HepG2 (cell line): Measurements from ENCODE around the gene SSH3. TPM values are rescaled to one million over a fixed set of nuclear protein-coding genes. Genes with fewer than 3 reads are reported as not detected.

Experiments
- ARNT2 ChIP-seq: sonication (generic); formaldehyde crosslinking; IDR thresholded peaks from 2 replicates; pipeline ENCODE4 v1.8.0; 2022; ENCODE audit warnings: mild to moderate bottlenecking, low read depth, missing genetic modification reagents, moderate library complexity
- CENPBD1 ChIP-seq: sonication (generic); formaldehyde crosslinking; IDR thresholded peaks from 2 replicates; pipeline ENCODE4 v1.8.0; 2022; ENCODE audit warnings: missing genetic modification reagents, low read depth, mild to moderate bottlenecking, borderline replicate concordance
- FOXC1 ChIP-seq: sonication (generic); formaldehyde crosslinking; IDR thresholded peaks from 2 replicates; pipeline ENCODE4 v1.8.0; 2022; ENCODE audit warnings: mild to moderate bottlenecking, missing genetic modification reagents, borderline replicate concordance
- FOXO4 ChIP-seq: sonication (generic); formaldehyde crosslinking; conservative IDR thresholded peaks from 2 replicates; pipeline ENCODE4 v1.8.1; 2023; ENCODE audit warnings: missing genetic modification reagents
- JARID2 ChIP-seq: sonication (generic); formaldehyde crosslinking; IDR thresholded peaks from 2 replicates; pipeline ENCODE4 v1.8.1; 2023; ENCODE audit warnings: missing genetic modification reagents, inconsistent platforms; ENCODE audit not compliant: insufficient replicate concordance
- REPIN1 ChIP-seq: sonication (generic); formaldehyde crosslinking; IDR thresholded peaks from 2 replicates; pipeline ENCODE4 v1.8.0; 2022; ENCODE audit warnings: missing genetic modification reagents, low read depth, mild to moderate bottlenecking, borderline replicate concordance
- RERE ChIP-seq: IDR thresholded peaks from 2 replicates; pipeline ENCODE4 v1.6.1; 2016; ENCODE audit warnings: low read depth, missing genetic modification reagents, missing compliant biosample characterization
- SALL1 ChIP-seq: sonication (generic); formaldehyde crosslinking; IDR thresholded peaks from 2 replicates; pipeline ENCODE4 v1.8.0; 2022; ENCODE audit warnings: mild to moderate bottlenecking, missing genetic modification reagents
- ZMYM2 ChIP-seq: sonication (generic); formaldehyde crosslinking; IDR thresholded peaks from 2 replicates; pipeline ENCODE4 v1.8.0; 2022; ENCODE audit warnings: mild to moderate bottlenecking, missing genetic modification reagents
- ZNF180 ChIP-seq: sonication (generic); formaldehyde crosslinking; IDR thresholded peaks from 2 replicates; pipeline ENCODE4 v1.4.0; 2020; ENCODE audit warnings: low read depth, missing genetic modification reagents, borderline replicate concordance
- ZNF576 ChIP-seq: sonication (generic); formaldehyde crosslinking; IDR thresholded peaks from 2 replicates; pipeline ENCODE4 v1.4.0; 2020; ENCODE audit warnings: mild to moderate bottlenecking, missing genetic modification reagents
- ZNF737 ChIP-seq: sonication (generic); formaldehyde crosslinking; IDR thresholded peaks from 2 replicates; pipeline ENCODE4 v1.5.0; 2020; ENCODE audit warnings: missing genetic modification reagents, mild to moderate bottlenecking, borderline replicate concordance
- polyA plus RNA-seq, 8 experiments: library from polyadenylated mRNA; depleted of rRNA in 3 of 8; stranded (reverse) in 7 of 8; unstranded in 1 of 8; fragments of >200 nt; fragmentation: Illumina TruSeq in 4 of 8; extraction: Trizol in 4 of 8; gene quantifications; 2 replicates each; pipeline versions ENCODE4 v1.2.1 to v1.2.3, GENCODE V29; 2011 to 2016; ENCODE audit warnings: low read depth in 4 of 8, missing spikeins in 1 of 8, mixed read lengths in 1 of 8; ENCODE audit not compliant: insufficient read depth in 1 of 8
- total RNA-seq, 5 experiments: library from RNA; depleted of rRNA; stranded (reverse); fragments of >200 nt; fragmentation: Illumina TruSeq; extraction: Trizol; gene quantifications; 2 replicates each; pipeline ENCODE4 v1.2.3, GENCODE V29; 2016; ENCODE audit warnings: low read depth in 1 of 5
- TF ChIP-seq, protein P1 (sequence below): sonication (generic); formaldehyde crosslinking; IDR thresholded peaks from 2 replicates; pipeline ENCODE4 v1.5.0; 2020; ENCODE audit warnings: mild to moderate bottlenecking, low read depth, missing genetic modification reagents, borderline replicate concordance
- TF ChIP-seq, protein P2 (sequence below): sonication (generic); formaldehyde crosslinking; IDR thresholded peaks from 2 replicates; pipeline ENCODE4 v1.5.1; 2020; ENCODE audit warnings: mild to moderate bottlenecking, missing genetic modification reagents, borderline replicate concordance
- TF ChIP-seq, protein P3 (sequence below): sonication (generic); formaldehyde crosslinking; IDR thresholded peaks from 2 replicates; pipeline ENCODE4 v1.4.0; 2020; ENCODE audit warnings: missing genetic modification reagents

The SSH3 gene
- total and polyA plus RNA-seq, 2 of the 13 experiments (the other 11 are each of a cell fraction or from before 2014, with no cell fraction given), result 12.4 to 18.8 TPM

DNA sequence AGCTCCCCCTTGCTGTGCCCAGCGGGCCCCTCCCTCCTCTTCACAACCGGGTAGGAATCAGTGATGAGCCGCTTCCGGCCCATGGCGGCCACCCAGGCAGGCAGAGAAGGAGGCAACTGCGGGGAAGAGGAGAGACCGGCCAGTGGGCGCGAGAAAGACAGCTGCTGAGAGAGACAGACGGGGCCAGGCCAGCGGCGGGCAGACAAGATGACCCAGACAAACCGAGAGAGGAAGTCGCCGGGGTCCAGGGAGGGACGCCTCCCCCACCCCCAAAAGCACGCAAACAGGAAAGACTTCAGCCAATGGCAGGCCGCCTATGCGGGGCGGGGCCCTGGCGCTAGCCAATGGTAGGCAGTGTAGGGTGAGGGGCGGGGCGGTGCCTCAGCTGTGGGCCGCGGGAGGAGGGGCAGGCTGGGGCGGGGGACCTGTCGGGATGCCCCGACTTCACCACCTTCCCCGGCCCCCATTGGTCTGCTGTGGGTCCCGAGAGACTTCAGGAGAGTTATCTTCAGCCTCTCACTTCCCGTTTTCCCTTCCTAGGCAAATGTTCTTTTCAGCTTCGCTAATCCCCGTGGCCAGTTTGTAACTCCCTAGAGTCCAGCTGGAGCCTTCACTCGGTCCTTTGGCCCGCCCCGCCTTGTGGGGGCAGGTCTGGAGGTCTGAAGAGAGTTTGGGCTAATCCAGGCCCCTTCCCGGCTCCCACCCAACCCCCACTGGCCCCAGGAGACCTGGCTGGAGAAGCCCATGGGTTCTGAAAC is 50.2 kb downstream of the SSH3 start, which contains the start of gene POLD4 (continued):
- TF ChIP-seq RERE, result no peak
- TF ChIP-seq REPIN1 (CRISPR knock-in tag), result peak; percentile 50; the same call in 1 of the 2 replicates
- no peak for TF ChIP-seq FOXC1
- TF ChIP-seq, protein P1, sequence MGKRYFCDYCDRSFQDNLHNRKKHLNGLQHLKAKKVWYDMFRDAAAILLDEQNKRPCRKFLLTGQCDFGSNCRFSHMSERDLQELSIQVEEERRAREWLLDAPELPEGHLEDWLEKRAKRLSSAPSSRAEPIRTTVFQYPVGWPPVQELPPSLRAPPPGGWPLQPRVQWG (CRISPR knock-in tag), result no peak
- no peak for TF ChIP-seq ZMYM2 (CRISPR knock-in tag)
- TF ChIP-seq, protein P2, sequence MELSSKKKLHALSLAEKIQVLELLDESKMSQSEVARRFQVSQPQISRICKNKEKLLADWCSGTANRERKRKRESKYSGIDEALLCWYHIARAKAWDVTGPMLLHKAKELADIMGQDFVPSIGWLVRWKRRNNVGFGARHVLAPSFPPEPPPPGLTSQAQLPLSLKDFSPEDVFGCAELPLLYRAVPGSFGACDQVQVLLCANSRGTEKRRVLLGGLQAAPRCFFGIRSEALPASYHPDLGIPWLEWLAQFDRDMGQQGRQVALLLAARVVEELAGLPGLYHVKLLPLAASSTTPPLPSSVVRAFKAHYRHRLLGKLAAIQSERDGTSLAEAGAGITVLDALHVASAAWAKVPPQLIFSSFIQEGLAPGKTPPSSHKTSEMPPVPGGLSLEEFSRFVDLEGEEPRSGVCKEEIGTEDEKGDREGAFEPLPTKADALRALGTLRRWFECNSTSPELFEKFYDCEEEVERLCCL, result 0 out of 2 replicates have a peak, but pooled peaks have one; percentile 66
- no peak for TF ChIP-seq FOXO4 (CRISPR knock-in tag)
- no peak for TF ChIP-seq ZNF737 (CRISPR knock-in tag)
- TF ChIP-seq ZNF180 (CRISPR knock-in tag), result no peak
- TF ChIP-seq SALL1 (CRISPR knock-in tag), result peak; percentile 55
- peak; percentile 34 for TF ChIP-seq JARID2 (CRISPR knock-in tag)
- TF ChIP-seq ARNT2 (CRISPR knock-in tag), result peak; percentile 40; the same call in 1 of the 2 replicates
- TF ChIP-seq, protein P3, sequence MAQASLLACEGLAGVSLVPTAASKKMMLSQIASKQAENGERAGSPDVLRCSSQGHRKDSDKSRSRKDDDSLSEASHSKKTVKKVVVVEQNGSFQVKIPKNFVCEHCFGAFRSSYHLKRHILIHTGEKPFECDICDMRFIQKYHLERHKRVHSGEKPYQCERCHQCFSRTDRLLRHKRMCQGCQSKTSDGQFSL (CRISPR knock-in tag), result peak; percentile 80; the same call in 1 of the 2 replicates
- no peak for TF ChIP-seq CENPBD1 (CRISPR knock-in tag)
- no peak for TF ChIP-seq ZNF576 (CRISPR knock-in tag)
